ENCODE measurements around the gene PRR29.

- TF ChIP-seq CTCF (IDR thresholded peaks at IDR 0.05 in 4 of 5, conservative IDR thresholded peaks at IDR 0.05 in 1 of 5) (no peak), POLR2A (IDR thresholded peaks at IDR 0.05) (no peak)
Measured at GRCh38 chr17:63972796-63973195, 25.4 kb upstream of the PRR29 start, which contains the start of gene SCN4A.
